ENCODE measurements around the gene C1orf21. TPM values are rescaled to one million over a fixed set of nuclear protein-coding genes. Genes with fewer than 3 reads are reported as not detected.
"Not testable (repeated sequence)": the region's sequence is repeated elsewhere in the genome, so short reads cannot be mapped to it uniquely, and the experiment has no call there.

Gene C1orf21
- total RNA-seq, 2 experiments from 2014 or later: 2.6 to 6.1 TPM

- no peak overlapping the region for H3K4me3 Mint-ChIP-seq
- ChIA-PET POLR2A (no interaction called here), CTCF (no interaction called here)
- no peaks in the 10 kb centered on the region for H3K27me3 Mint-ChIP-seq
- intact Hi-C loops (cut with DNase I, micrococcal nuclease): no loop called here
- H3K27ac Mint-ChIP-seq: no peak overlapping the region
- no peaks in the 10 kb centered on the region for H3K4me1 Mint-ChIP-seq
- H3K36me3 Mint-ChIP-seq (ENCODE audit: low read depth): no peaks in the 10 kb centered on the region
- ATAC-seq: no peak
- DNase-seq: no peak
- no peaks in the 10 kb centered on the region for H3K9me3 Mint-ChIP-seq (ENCODE audit: low read depth)
Measured at GRCh38 chr1:184598403-184599193, 211.8 kb downstream of the C1orf21 start.

- peaks cover 3% of the 10 kb centered on the region for H3K4me1 Mint-ChIP-seq
- no peaks in the 10 kb centered on the region for H3K36me3 Mint-ChIP-seq (ENCODE audit: low read depth)
- H3K27ac Mint-ChIP-seq: no peak overlapping the region
- ATAC-seq (peak; percentile 61), DNase-seq (no peak)
- H3K4me3 Mint-ChIP-seq: no peak overlapping the region
- H3K9me3 Mint-ChIP-seq (ENCODE audit: low read depth): no peaks in the 10 kb centered on the region
- H3K27me3 Mint-ChIP-seq: no peaks in the 10 kb centered on the region
- ChIA-PET CTCF (interaction anchor here (1.6 kb wide), 1 partner anchor 13 kb away, joined by 3 read pairs; no protein-coding TSS in a partner anchor), POLR2A (no interaction called here)
- intact Hi-C loops (cut with DNase I, micrococcal nuclease): no loop called here
Measured at GRCh38 chr1:184604152-184604900, 217.5 kb downstream of the C1orf21 start.

- POLR2A ChIA-PET: interaction anchor here (0.7 kb wide), 1 partner anchor 30 kb away, joined by 4 read pairs; no protein-coding TSS in a partner anchor
- no peak for ATAC-seq
Measured at GRCh38 chr1:184605941-184606340, 219.1 kb downstream of the C1orf21 start.

GRCh38 chr1:184606786-184607185 lies 220.0 kb downstream of the C1orf21 start:
- ChIA-PET CTCF (no interaction called here), POLR2A (no interaction called here)
- no peaks in the 10 kb centered on the region for H3K9me3 Mint-ChIP-seq (ENCODE audit: low read depth)
- peaks cover 3% of the 10 kb centered on the region for H3K4me1 Mint-ChIP-seq
- ATAC-seq (no peak), DNase-seq (no peak)
- no peak overlapping the region for H3K27ac Mint-ChIP-seq
- no peaks in the 10 kb centered on the region for H3K27me3 Mint-ChIP-seq
- intact Hi-C loops (cut with DNase I, micrococcal nuclease): no loop called here
- H3K36me3 Mint-ChIP-seq (ENCODE audit: low read depth): no peaks in the 10 kb centered on the region
- no peak overlapping the region for H3K4me3 Mint-ChIP-seq

More at GRCh38 chr1:184605941-184606340, 219.1 kb downstream of the C1orf21 start:
- no peak for DNase-seq
- Mint-ChIP-seq H3K36me3 (ENCODE audit: low read depth) (no peaks in the 10 kb centered on the region), H3K27ac (no peak overlapping the region), H3K4me3 (no peak overlapping the region), H3K9me3 (ENCODE audit: low read depth) (no peaks in the 10 kb centered on the region), H3K27me3 (no peaks in the 10 kb centered on the region), H3K4me1 (peaks cover 3% of the 10 kb centered on the region)
- CTCF ChIA-PET: interaction anchor here (1.6 kb wide), 1 partner anchor 15 kb away, joined by 3 read pairs; no protein-coding TSS in a partner anchor
- intact Hi-C loops (cut with DNase I, micrococcal nuclease): no loop called here

- H3K4me1 Mint-ChIP-seq: peaks cover 3% of the 10 kb centered on the region
- no peak for DNase-seq
- no peaks in the 10 kb centered on the region for H3K36me3 Mint-ChIP-seq (ENCODE audit: low read depth)
- no peaks in the 10 kb centered on the region for H3K9me3 Mint-ChIP-seq (ENCODE audit: low read depth)
- H3K27ac Mint-ChIP-seq: no peak overlapping the region
- ChIA-PET POLR2A (no interaction called here), CTCF (no interaction called here)
- H3K4me3 Mint-ChIP-seq: no peak overlapping the region
- ATAC-seq: no peak
- intact Hi-C loops (cut with DNase I, micrococcal nuclease): no loop called here
- H3K27me3 Mint-ChIP-seq: no peaks in the 10 kb centered on the region
Measured at GRCh38 chr1:184608581-184608980, 221.8 kb downstream of the C1orf21 start.

GRCh38 chr1:184608990-184609389 lies 222.2 kb downstream of the C1orf21 start:
- ChIA-PET CTCF (no interaction called here), POLR2A (no interaction called here)
- Mint-ChIP-seq H3K27ac (no peak overlapping the region), H3K4me3 (no peak overlapping the region), H3K4me1 (peaks cover 3% of the 10 kb centered on the region), H3K27me3 (no peaks in the 10 kb centered on the region), H3K36me3 (ENCODE audit: low read depth) (no peaks in the 10 kb centered on the region), H3K9me3 (ENCODE audit: low read depth) (no peaks in the 10 kb centered on the region)
- intact Hi-C loops (cut with DNase I, micrococcal nuclease): no loop called here
- ATAC-seq (no peak), DNase-seq (no peak)

- Mint-ChIP-seq H3K36me3 (ENCODE audit: low read depth) (no peaks in the 10 kb centered on the region), H3K27me3 (no peaks in the 10 kb centered on the region), H3K9me3 (ENCODE audit: low read depth) (no peaks in the 10 kb centered on the region), H3K4me1 (no peaks in the 10 kb centered on the region), H3K27ac (no peak overlapping the region), H3K4me3 (no peak overlapping the region)
- DNase-seq: no peak
- ChIA-PET POLR2A (no interaction called here), CTCF (no interaction called here)
- ATAC-seq: no peak
- intact Hi-C loops (cut with DNase I, micrococcal nuclease): no loop called here
Measured at GRCh38 chr1:184610876-184611595, 224.2 kb downstream of the C1orf21 start.

- H3K9me3 Mint-ChIP-seq (ENCODE audit: low read depth); H3K27ac Mint-ChIP-seq; DNase-seq; H3K36me3 Mint-ChIP-seq (ENCODE audit: low read depth); H3K27me3 Mint-ChIP-seq; H3K4me3 Mint-ChIP-seq; ATAC-seq; intact Hi-C loops (cut with DNase I, micrococcal nuclease); H3K4me1 Mint-ChIP-seq; CTCF ChIA-PET; POLR2A ChIA-PET: not testable (repeated sequence)
Measured at GRCh38 chr1:184612229-184612628, 225.4 kb downstream of the C1orf21 start.

GRCh38 chr1:184614667-184615066 lies 227.8 kb downstream of the C1orf21 start:
- ChIA-PET POLR2A (no interaction called here), CTCF (no interaction called here)
- H3K36me3 Mint-ChIP-seq (ENCODE audit: low read depth): no peaks in the 10 kb centered on the region
- intact Hi-C loops (cut with DNase I, micrococcal nuclease): no loop called here
- no peaks in the 10 kb centered on the region for H3K9me3 Mint-ChIP-seq (ENCODE audit: low read depth)
- H3K4me1 Mint-ChIP-seq: no peaks in the 10 kb centered on the region
- DNase-seq (no peak), ATAC-seq (no peak)
- no peaks in the 10 kb centered on the region for H3K27me3 Mint-ChIP-seq
- no peak overlapping the region for H3K4me3 Mint-ChIP-seq
- H3K27ac Mint-ChIP-seq: no peak overlapping the region

- H3K36me3 Mint-ChIP-seq (ENCODE audit: low read depth): no peaks in the 10 kb centered on the region
- no peaks in the 10 kb centered on the region for H3K9me3 Mint-ChIP-seq (ENCODE audit: low read depth)
- ChIA-PET POLR2A (no interaction called here), CTCF (no interaction called here)
- no peaks in the 10 kb centered on the region for H3K27me3 Mint-ChIP-seq
- intact Hi-C loops (cut with DNase I, micrococcal nuclease): no loop called here
- no peak overlapping the region for H3K4me3 Mint-ChIP-seq
- no peak overlapping the region for H3K27ac Mint-ChIP-seq
- ATAC-seq: no peak
- no peak for DNase-seq
- H3K4me1 Mint-ChIP-seq: no peaks in the 10 kb centered on the region
Measured at GRCh38 chr1:184615301-184615700, 228.5 kb downstream of the C1orf21 start.

GRCh38 chr1:184616504-184616903 lies 229.7 kb downstream of the C1orf21 start:
- no peak for ATAC-seq
- ChIA-PET POLR2A (no interaction called here), CTCF (no interaction called here)
- Mint-ChIP-seq H3K27ac (no peak overlapping the region), H3K4me1 (no peaks in the 10 kb centered on the region), H3K27me3 (no peaks in the 10 kb centered on the region), H3K4me3 (no peak overlapping the region), H3K9me3 (ENCODE audit: low read depth) (no peaks in the 10 kb centered on the region), H3K36me3 (ENCODE audit: low read depth) (no peaks in the 10 kb centered on the region)
- no peak for DNase-seq
- intact Hi-C loops (cut with DNase I, micrococcal nuclease): no loop called here

Data from activated CD4-positive, alpha-beta T cell treated with anti-CD3 and anti-CD28 coated beads for 36 hours (primary cell).